ENCODE measurements around the gene DGKA. TPM values are rescaled to one million over a fixed set of nuclear protein-coding genes. Genes with fewer than 3 reads are reported as not detected.

DGKA gene
- total and polyA plus RNA-seq, 3 donors from 2014 or later: 28.9 to 40.4 (median 40.3) TPM

- H3K4me3 ChIP-seq: no peak overlapping the region
- DNase-seq: no peak
- TF ChIP-seq POLR2A (IDR thresholded peaks at IDR 0.05): no peak
- H3K4me1 ChIP-seq: peaks cover 2% of the 10 kb centered on the region
- no peak overlapping the region for H3K27ac ChIP-seq
- no peaks in the 10 kb centered on the region for H3K27me3 ChIP-seq
- H3K36me3 ChIP-seq (ENCODE audit: low read depth, missing control alignments): no peaks in the 10 kb centered on the region
- no peaks in the 10 kb centered on the region for H3K9me3 ChIP-seq
- intact Hi-C loops (cut with DNase I; ENCODE audit: low total_unique reads): no loop called here
- 69% methylated on average over 3 of the region's 3 CpGs for WGBS, 2 donors
These were observed 60.1 kb downstream of the DGKA start for GRCh38 chr12:55991110-55991509.

GRCh38 chr12:55993230-55993853, 62.4 kb downstream of the DGKA start:
- intact Hi-C loops (cut with DNase I; ENCODE audit: low total_unique reads): no loop called here
- H3K9me3 ChIP-seq: no peaks in the 10 kb centered on the region
- 61 to 68% methylated on average over 4 of the region's 4 CpGs for WGBS, 2 donors
- no peak overlapping the region for H3K27ac ChIP-seq
- H3K4me3 ChIP-seq: no peak overlapping the region
- no peaks in the 10 kb centered on the region for H3K36me3 ChIP-seq (ENCODE audit: low read depth, missing control alignments)
- peaks cover 13% of the 10 kb centered on the region for H3K4me1 ChIP-seq
- DNase-seq: no peak
- TF ChIP-seq CTCF (IDR thresholded peaks at IDR 0.05) (no peak), POLR2A (IDR thresholded peaks at IDR 0.05) (no peak)
- no peaks in the 10 kb centered on the region for H3K27me3 ChIP-seq

- no peaks in the 10 kb centered on the region for H3K9me3 ChIP-seq
- H3K27ac ChIP-seq: no peak overlapping the region
- no peak overlapping the region for H3K4me3 ChIP-seq
- H3K27me3 ChIP-seq: no peaks in the 10 kb centered on the region
- intact Hi-C loops (cut with DNase I; ENCODE audit: low total_unique reads): no loop called here
- no peak for TF ChIP-seq CTCF (IDR thresholded peaks at IDR 0.05)
- no peak for TF ChIP-seq POLR2A (IDR thresholded peaks at IDR 0.05)
- peaks cover 13% of the 10 kb centered on the region for H3K4me1 ChIP-seq
- H3K36me3 ChIP-seq (ENCODE audit: low read depth, missing control alignments): no peaks in the 10 kb centered on the region
- no peak for DNase-seq
- 64 to 74% methylated on average over 8 of the region's 8 CpGs for WGBS, 2 donors
These were observed 64.4 kb downstream of the DGKA start for GRCh38 chr12:55995366-55995765.

GRCh38 chr12:55996201-55996714, 65.3 kb downstream of the DGKA start:
- TF ChIP-seq POLR2A (IDR thresholded peaks at IDR 0.05) (no peak), CTCF (IDR thresholded peaks at IDR 0.05) (peak; percentile 86 to 91 (median 88))
- Histone ChIP-seq H3K36me3 (ENCODE audit: low read depth, missing control alignments) (no peaks in the 10 kb centered on the region), H3K27ac (peak overlapping the region; percentile 68 to 74), H3K4me3 (peak overlapping the region; percentile 43 to 68), H3K9me3 (no peaks in the 10 kb centered on the region), H3K4me1 (peaks cover 13% of the 10 kb centered on the region), H3K27me3 (no peaks in the 10 kb centered on the region)
- intact Hi-C loops (cut with DNase I; ENCODE audit: low total_unique reads): no loop called here
- peak; percentile 61 for DNase-seq
- 12 to 25% methylated on average over 14 of the region's 14 CpGs for WGBS, 2 donors

GRCh38 chr12:55996715-55997534, 66.0 kb downstream of the DGKA start, which contains the start of gene SUOX:
SUOX (plus strand) TSS chr12:55997276; CDS start chr12:56002222, 4,946 bp downstream.
- Histone ChIP-seq H3K27ac (peak within 1 kb of the TSS; percentile 68 to 74), H3K4me3 (peak within 1 kb of the TSS; percentile 43 to 68), H3K27me3 (no peaks in the 10 kb centered on the region), H3K36me3 (ENCODE audit: low read depth, missing control alignments) (no peaks in the 10 kb centered on the region), H3K4me1 (peaks cover 13% of the 10 kb centered on the region), H3K9me3 (no peaks in the 10 kb centered on the region)
- DNase-seq: peak; percentile 98
- 1% methylated on average over 19 to 27 of the region's 27 CpGs for WGBS, 2 donors
- intact Hi-C loops (cut with DNase I; ENCODE audit: low total_unique reads): no loop called here
- no peak for TF ChIP-seq POLR2A (IDR thresholded peaks at IDR 0.05)
- TF ChIP-seq CTCF (IDR thresholded peaks at IDR 0.05): no peak
